Stomach (tissue), 19 donors: ENCODE results near the gene EDN3. TPM values are rescaled to one million over a fixed set of nuclear protein-coding genes. Genes with fewer than 3 reads are reported as not detected.

Experiments
- DNase-seq, 2 donors: peaks; one replicate each; pipeline versions ENCODE4 v3.0.0 to v3.0.0-alpha.2; 2013 to 2019
- H3K27ac ChIP-seq, 5 donors: fragments of 200-600 bp in 4 of 5; sonication (generic) in 4 of 5; one replicate each; pipeline ENCODE4 v1.5.1; 2013 to 2019; ENCODE audit warnings: mild to moderate bottlenecking in 1 of 5, moderate library complexity in 1 of 5
- H3K27me3 ChIP-seq, 3 donors: fragments of 200-600 bp; sonication (generic); one replicate each; pipeline ENCODE4 v1.5.1; 2017 to 2019; ENCODE audit warnings: mixed run types in 1 of 3
- H3K36me3 ChIP-seq, 4 donors: fragments of 200-600 bp; sonication (generic); 1 replicate in 3 of 4; 2 replicates in 1 of 4; pipeline ENCODE4 v1.5.1; 2016 to 2019
- H3K4me1 ChIP-seq, 4 donors: fragments of 200-600 bp; sonication (generic); one replicate each; pipeline ENCODE4 v1.5.1; 2016 to 2019
- H3K4me3 ChIP-seq, 4 donors: fragments of 200-600 bp; sonication (generic) in 3 of 4; one replicate each; pipeline ENCODE4 v1.5.1; 2016 to 2019; ENCODE audit warnings: mild to moderate bottlenecking in 1 of 4
- H3K9me3 ChIP-seq, 4 donors: fragments of 200-600 bp; sonication (generic); one replicate each; pipeline ENCODE4 v1.5.1; 2016 to 2019
- EP300 ChIP-seq: sonication (generic); formaldehyde crosslinking; IDR thresholded peaks from one replicate; pipeline ENCODE4 v1.6.1; 2017; ENCODE audit warnings: antibody characterized with exemption
- POLR2A ChIP-seq, 4 donors: fragments of 450-650 bp; IDR thresholded peaks; one replicate each; pipeline ENCODE4 v1.6.1; 2016; ENCODE audit warnings: antibody characterized with exemption in 4 of 4, control low read depth in 2 of 4, mild to moderate bottlenecking in 1 of 4, moderate library complexity in 1 of 4
- POLR2AphosphoS5 ChIP-seq, 3 donors: sonication (generic); formaldehyde crosslinking; IDR thresholded peaks; one replicate each; pipeline ENCODE4 v1.6.1; 2016; ENCODE audit warnings: antibody characterized with exemption in 3 of 3
- WGBS, 5 donors: extraction: QIAGEN DNeasy Blood & Tissue Kit in 3 of 5; methylation state at CpG; one replicate each; pipeline versions ENCODE4 v1.1.5 to v1.1.7; 2013 to 2018; 5-methylcytosine and 5-hydroxymethylcytosine counted together
- intact Hi-C: fragments of 100-400 bp; cut with DNase I; formaldehyde crosslinking; loops from one replicate; pipeline ENCODE4 v1.15.1; 2023; ENCODE audit warnings: low total_unique reads
- long read RNA-seq, 10 donors: transcript quantifications; one replicate each; lab custom pipeline, GENCODE V29; 2026
- polyA plus RNA-seq, 3 donors: library from polyadenylated mRNA; stranded (reverse); fragments of 200-250 nt; gene quantifications; one replicate each; pipeline ENCODE4 v1.2.3, GENCODE V29; 2013
- total RNA-seq, 5 donors: library from RNA; depleted of rRNA; stranded (reverse); fragments of >200 nt; gene quantifications; one replicate each; pipeline versions ENCODE4 v1.1.0 to v1.2.3, GENCODE V29; 2014 to 2016
- TF ChIP-seq, protein P1 (sequence below), 7 experiments: fragments of 450-650 bp in 4 of 7; fragments of 200-600 bp in 3 of 7; sonication (generic) in 3 of 7; IDR thresholded peaks; one replicate each; pipeline ENCODE4 v1.5.1; 2016 to 2019; ENCODE audit warnings: antibody characterized with exemption in 7 of 7, control low read depth in 2 of 7, mild to moderate bottlenecking in 1 of 7
- donor health status: healthy with polysubstance abuse.
- donor health status: Bipolar disorder and iron deficiency.
- donor health status: healthy.

The EDN3 gene
- total RNA-seq (10 to 100 TPM in 1 of 5 donors, 1 to 10 TPM in 2, not detected in 2; 2.0 to 20.0 (median 2.3) TPM), polyA plus RNA-seq (1 to 10 TPM in 1 of 3 donors, not detected in 2; 6.4 TPM)
- long read RNA-seq, donor 1, partial matches to known transcripts: 0 of 1 reads
- long read RNA-seq, donor 1, other reads (novel, unspliced or antisense): 0 of 1 reads
- long read RNA-seq, donor 2, partial matches to known transcripts: 0 of 6 reads
- long read RNA-seq, donor 2, other reads (novel, unspliced or antisense): 0 of 6 reads
- long read RNA-seq, donor 3: 0 reads
- long read RNA-seq, donor 4: 0 reads
- long read RNA-seq, donor 5: 0 reads
- long read RNA-seq, donor 6, partial matches to known transcripts: 0 of 2 reads
- long read RNA-seq, donor 6, other reads (novel, unspliced or antisense): 0 of 2 reads
- long read RNA-seq, donor 7, partial matches to known transcripts: 0 of 3 reads
- long read RNA-seq, donor 7, other reads (novel, unspliced or antisense): 0 of 3 reads
- long read RNA-seq, donor 8: 0 reads
- long read RNA-seq, donor 9, partial matches to known transcripts: 0 of 1 reads
- long read RNA-seq, donor 9, other reads (novel, unspliced or antisense): 0 of 1 reads
- long read RNA-seq, donor 10, partial matches to known transcripts: 0 of 2 reads
- long read RNA-seq, donor 10, other reads (novel, unspliced or antisense): 0 of 2 reads

- Histone ChIP-seq H3K9me3 (no peaks in the 10 kb centered on the region), H3K4me1 (peaks cover 0 to 13% (median 10%) of the 10 kb centered on the region in 4 donors), H3K27ac (no peak within 1 kb of the TSS), H3K4me3 (peak within 1 kb of the TSS in 3 of 4 donors; percentile 1 to 32 (median 18)), H3K27me3 (peaks cover 4 to 98% (median 22%) of the 10 kb centered on the region in 3 donors), H3K36me3 (no peaks in the 10 kb centered on the region)
- DNase-seq: peak in 1 of 2 donors; percentile 35
- WGBS, 5 donors: 2 to 9% (median 3%) methylated on average over 20 to 77 of the region's 77 CpGs
- intact Hi-C loops: no loop called here
- TF ChIP-seq EP300: no peak
- TF ChIP-seq POLR2A (IDR thresholded peaks at IDR 0.05): no peak
- no peak for TF ChIP-seq POLR2AphosphoS5 (IDR thresholded peaks at IDR 0.05)
- TF ChIP-seq, protein P1, sequence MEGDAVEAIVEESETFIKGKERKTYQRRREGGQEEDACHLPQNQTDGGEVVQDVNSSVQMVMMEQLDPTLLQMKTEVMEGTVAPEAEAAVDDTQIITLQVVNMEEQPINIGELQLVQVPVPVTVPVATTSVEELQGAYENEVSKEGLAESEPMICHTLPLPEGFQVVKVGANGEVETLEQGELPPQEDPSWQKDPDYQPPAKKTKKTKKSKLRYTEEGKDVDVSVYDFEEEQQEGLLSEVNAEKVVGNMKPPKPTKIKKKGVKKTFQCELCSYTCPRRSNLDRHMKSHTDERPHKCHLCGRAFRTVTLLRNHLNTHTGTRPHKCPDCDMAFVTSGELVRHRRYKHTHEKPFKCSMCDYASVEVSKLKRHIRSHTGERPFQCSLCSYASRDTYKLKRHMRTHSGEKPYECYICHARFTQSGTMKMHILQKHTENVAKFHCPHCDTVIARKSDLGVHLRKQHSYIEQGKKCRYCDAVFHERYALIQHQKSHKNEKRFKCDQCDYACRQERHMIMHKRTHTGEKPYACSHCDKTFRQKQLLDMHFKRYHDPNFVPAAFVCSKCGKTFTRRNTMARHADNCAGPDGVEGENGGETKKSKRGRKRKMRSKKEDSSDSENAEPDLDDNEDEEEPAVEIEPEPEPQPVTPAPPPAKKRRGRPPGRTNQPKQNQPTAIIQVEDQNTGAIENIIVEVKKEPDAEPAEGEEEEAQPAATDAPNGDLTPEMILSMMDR (IDR thresholded peaks at IDR 0.05): no peak
Observed at GRCh38 chr20:59300333-59301081, at the start of gene EDN3. EDN3 (plus strand) TSS chr20:59300611; CDS start chr20:59300813, 202 bp downstream.

DNA sequence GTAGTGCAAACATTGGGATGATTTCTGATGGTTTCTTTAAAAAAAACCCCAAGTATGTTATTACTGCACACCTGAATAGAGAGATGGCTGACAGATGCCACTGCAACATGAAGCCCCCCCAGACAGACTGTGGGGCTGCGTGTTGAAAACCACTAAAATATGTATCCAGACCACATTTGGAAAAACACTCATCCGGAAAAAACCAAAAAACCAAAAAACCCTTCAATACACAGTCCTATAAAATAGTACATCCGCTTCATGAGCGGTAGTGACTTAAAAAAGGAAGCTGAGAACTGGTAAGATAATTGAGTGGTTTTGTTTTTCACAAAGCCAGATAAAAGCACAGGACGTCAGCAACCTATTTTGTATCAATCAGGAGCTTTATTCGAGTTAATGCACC is 47.1 kb upstream of the EDN3 start:
- TF ChIP-seq, protein P1 (IDR thresholded peaks at IDR 0.05): no peak
- no peak for TF ChIP-seq POLR2AphosphoS5 (IDR thresholded peaks at IDR 0.05)
- no peak for TF ChIP-seq POLR2A (IDR thresholded peaks at IDR 0.05)
- TF ChIP-seq EP300: no peak
- intact Hi-C loops: no loop called here
- 67 to 75% (median 73%) methylated on average over 6 of the region's 6 CpGs for WGBS, 5 donors
- Histone ChIP-seq H3K9me3 (peaks cover 0 to 7% (median 0%) of the 10 kb centered on the region in 4 donors), H3K4me3 (no peak overlapping the region), H3K27me3 (peaks cover 0 to 7% (median 0%) of the 10 kb centered on the region in 3 donors), H3K36me3 (no peaks in the 10 kb centered on the region), H3K27ac (no peak overlapping the region), H3K4me1 (peaks cover 0 to under 1% (median 0%) of the 10 kb centered on the region in 4 donors)
- no peak for DNase-seq

- Histone ChIP-seq H3K4me1 (no peaks in the 10 kb centered on the region), H3K27ac (peak overlapping the region in 1 of 5 donors; percentile 14), H3K9me3 (peaks cover 0 to 7% (median 0%) of the 10 kb centered on the region in 4 donors), H3K27me3 (peaks cover 0 to 7% (median 0%) of the 10 kb centered on the region in 3 donors), H3K36me3 (no peaks in the 10 kb centered on the region), H3K4me3 (no peak overlapping the region)
- TF ChIP-seq, protein P1 (IDR thresholded peaks at IDR 0.05): no peak
- TF ChIP-seq EP300: no peak
- TF ChIP-seq POLR2AphosphoS5 (IDR thresholded peaks at IDR 0.05): no peak
- TF ChIP-seq POLR2A (IDR thresholded peaks at IDR 0.05): no peak
- no peak for DNase-seq
- intact Hi-C loops: no loop called here
- 21 to 24% (median 22%) methylated on average over 4 of the region's 4 CpGs for WGBS, 5 donors
Observed at GRCh38 chr20:59253779-59254319, 46.6 kb upstream of the EDN3 start.

DNA sequence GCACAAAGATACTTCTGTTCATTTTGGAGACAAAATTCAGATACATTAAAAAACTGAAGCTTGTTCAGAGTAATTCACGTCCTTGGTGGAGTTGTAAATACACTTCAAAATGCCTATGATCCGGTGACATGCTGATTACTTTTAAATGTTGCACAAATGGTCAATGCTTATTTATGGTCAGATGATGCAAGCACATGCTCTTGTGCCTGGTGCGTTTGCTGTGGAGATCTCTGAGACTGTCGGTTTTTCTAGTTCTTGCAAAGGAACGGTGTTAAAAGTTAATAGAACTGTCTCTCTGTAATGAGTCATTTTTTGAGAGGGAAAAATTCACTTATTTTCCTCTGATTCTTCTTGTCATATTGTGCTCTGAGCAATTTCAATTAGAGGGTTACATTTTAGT is 45.2 kb upstream of the EDN3 start:
- TF ChIP-seq POLR2AphosphoS5 (IDR thresholded peaks at IDR 0.05) (no peak), POLR2A (IDR thresholded peaks at IDR 0.05) (no peak), EP300 (no peak)
- TF ChIP-seq, protein P1 (IDR thresholded peaks at IDR 0.05): no peak
- intact Hi-C loops: no loop called here
- Histone ChIP-seq H3K4me3 (no peak overlapping the region), H3K27me3 (peaks cover 0 to 9% (median 0%) of the 10 kb centered on the region in 3 donors), H3K36me3 (no peaks in the 10 kb centered on the region), H3K27ac (no peak overlapping the region), H3K4me1 (no peaks in the 10 kb centered on the region), H3K9me3 (peaks cover 0 to 5% (median 0%) of the 10 kb centered on the region in 4 donors)
- DNase-seq: no peak
- WGBS, 5 donors: 73 to 86% (median 79%) methylated on average over 5 of the region's 5 CpGs
